Keratinocyte (primary cell): Measurements from ENCODE around the gene TAOK2.

Experiments used
- EZH2 ChIP-seq: IDR thresholded peaks from one replicate; pipeline ENCODE4 v1.6.1; 2012; ENCODE audit warnings: inconsistent platforms, mild to moderate bottlenecking, low read length, moderate library complexity
- TF ChIP-seq, protein P1 (sequence below), 3 experiments: IDR thresholded peaks in 1 of 3; conservative IDR thresholded peaks in 1 of 3; optimal IDR thresholded peaks in 1 of 3; 2 replicates in 2 of 3; 3 replicates in 1 of 3; pipeline versions ENCODE3 to v1.5.1; 2011; ENCODE audit warnings: low read length in 3 of 3, mild to moderate bottlenecking in 3 of 3, moderate library complexity in 2 of 3, control low read depth in 1 of 3, inconsistent platforms in 1 of 3; ENCODE audit not compliant: insufficient read depth in 2 of 3; ENCODE audit errors: extremely low read depth in 1 of 3

DNA sequence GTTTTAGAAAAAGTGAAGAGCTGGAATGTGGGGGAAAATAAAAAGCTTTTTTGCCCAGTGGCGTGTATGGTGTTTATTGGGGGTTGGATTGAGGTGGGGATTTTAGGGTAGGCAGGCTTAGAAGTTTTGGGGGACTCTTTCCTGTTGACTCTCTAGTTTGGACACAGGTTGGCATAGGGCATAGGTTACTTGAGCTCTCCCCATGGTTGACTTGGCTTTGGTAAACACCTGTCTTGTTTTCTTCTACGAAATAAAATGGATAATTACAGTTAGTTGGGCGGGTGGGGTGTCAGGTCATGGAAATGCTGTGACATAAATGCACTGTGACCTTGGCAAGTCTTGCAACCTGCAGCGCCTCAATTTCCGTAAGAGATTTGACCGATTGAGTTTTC, 680 bp upstream of the TAOK2 start:
- TF ChIP-seq, protein P1, sequence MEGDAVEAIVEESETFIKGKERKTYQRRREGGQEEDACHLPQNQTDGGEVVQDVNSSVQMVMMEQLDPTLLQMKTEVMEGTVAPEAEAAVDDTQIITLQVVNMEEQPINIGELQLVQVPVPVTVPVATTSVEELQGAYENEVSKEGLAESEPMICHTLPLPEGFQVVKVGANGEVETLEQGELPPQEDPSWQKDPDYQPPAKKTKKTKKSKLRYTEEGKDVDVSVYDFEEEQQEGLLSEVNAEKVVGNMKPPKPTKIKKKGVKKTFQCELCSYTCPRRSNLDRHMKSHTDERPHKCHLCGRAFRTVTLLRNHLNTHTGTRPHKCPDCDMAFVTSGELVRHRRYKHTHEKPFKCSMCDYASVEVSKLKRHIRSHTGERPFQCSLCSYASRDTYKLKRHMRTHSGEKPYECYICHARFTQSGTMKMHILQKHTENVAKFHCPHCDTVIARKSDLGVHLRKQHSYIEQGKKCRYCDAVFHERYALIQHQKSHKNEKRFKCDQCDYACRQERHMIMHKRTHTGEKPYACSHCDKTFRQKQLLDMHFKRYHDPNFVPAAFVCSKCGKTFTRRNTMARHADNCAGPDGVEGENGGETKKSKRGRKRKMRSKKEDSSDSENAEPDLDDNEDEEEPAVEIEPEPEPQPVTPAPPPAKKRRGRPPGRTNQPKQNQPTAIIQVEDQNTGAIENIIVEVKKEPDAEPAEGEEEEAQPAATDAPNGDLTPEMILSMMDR (optimal IDR thresholded peaks at IDR 0.05 in 1 of 3, IDR thresholded peaks at IDR 0.05 in 1 of 3, conservative IDR thresholded peaks at IDR 0.05 in 1 of 3; ENCODE audit: extremely low read depth in 1 of 3, insufficient read depth in 2 of 3, low read length in 3 of 3), result no peak
- TF ChIP-seq EZH2, result no peak
